ENCODE data around the gene DDX50. TPM values are rescaled to one million over a fixed set of nuclear protein-coding genes. Genes with fewer than 3 reads are reported as not detected.
A peak's percentile ranks its signal among the peaks of the same experiment; 100 is the strongest.
"Not testable (repeated sequence)": the region's sequence is repeated elsewhere in the genome, so short reads cannot be mapped to it uniquely, and the experiment has no call there.

Gene DDX50
- total and polyA plus RNA-seq, 4 donors: 14.5 to 32.7 (median 26.1) TPM

GRCh38 chr10:68861253-68861652, 39.9 kb upstream of the DDX50 start:
- Histone ChIP-seq H3K27ac (ENCODE audit: low read depth in 1 of 2, low read length in 1 of 2) (no peak overlapping the region), H3K4me1 (ENCODE audit: control insufficient read depth in 5 of 5, insufficient read depth in 5 of 5, low read length in 5 of 5) (no peaks in the 10 kb centered on the region), H3K4me3 (no peak overlapping the region), H3K9me3 (ENCODE audit: control insufficient read depth in 4 of 4, insufficient read depth in 3 of 4, low read length in 3 of 4) (peaks cover 0 to 4% (median 1%) of the 10 kb centered on the region in 4 donors), H3K9ac (ENCODE audit: insufficient read depth in 1 of 2, low read length in 2 of 2) (no peak overlapping the region), H3K27me3 (ENCODE audit: control insufficient read depth in 3 of 3, insufficient read depth in 3 of 3, low read length in 2 of 3) (no peaks in the 10 kb centered on the region), H3K36me3 (ENCODE audit: control insufficient read depth in 4 of 4, insufficient read depth in 4 of 4, low read length in 4 of 4) (no peaks in the 10 kb centered on the region)
- TF ChIP-seq CTCF (IDR thresholded peaks at IDR 0.05; ENCODE audit: control extremely low read depth, extremely low read depth): no peak
- DNase-seq (no peak), ATAC-seq (ENCODE audit: insufficient read depth, low FRiP score) (no peak)
- 97% methylated on average over 5 of the region's 5 CpGs for WGBS, 2 donors

DNA sequence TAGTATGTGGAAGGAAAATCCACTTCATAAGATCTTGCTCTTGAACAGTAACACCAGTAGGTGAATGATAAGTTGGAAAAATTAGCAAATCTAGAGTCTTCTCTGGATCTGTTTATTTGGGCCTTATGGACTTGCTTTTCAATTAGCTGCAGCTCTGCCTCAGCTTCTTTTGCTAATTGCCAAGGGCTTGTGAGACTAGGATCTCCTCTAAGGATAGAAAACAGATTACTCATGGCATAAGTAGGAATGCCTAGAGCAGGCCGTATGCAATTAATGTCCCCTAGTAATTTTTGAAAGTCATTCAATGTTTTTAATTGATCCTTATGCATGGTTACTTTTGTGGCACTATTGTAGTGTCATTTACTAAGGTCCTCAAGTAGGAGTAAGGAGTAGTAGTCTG, 36.5 kb upstream of the DDX50 start:
- Histone ChIP-seq H3K36me3 (ENCODE audit: control insufficient read depth in 4 of 4, insufficient read depth in 4 of 4, low read length in 4 of 4) (no peaks in the 10 kb centered on the region), H3K9me3 (ENCODE audit: control insufficient read depth in 4 of 4, insufficient read depth in 3 of 4, low read length in 3 of 4) (peaks cover 0 to 4% (median 1%) of the 10 kb centered on the region in 4 donors), H3K27ac (ENCODE audit: low read depth in 1 of 2, low read length in 1 of 2) (no peak overlapping the region), H3K4me3 (no peak overlapping the region), H3K9ac (ENCODE audit: insufficient read depth in 1 of 2, low read length in 2 of 2) (no peak overlapping the region), H3K27me3 (ENCODE audit: control insufficient read depth in 3 of 3, insufficient read depth in 3 of 3, low read length in 2 of 3) (no peaks in the 10 kb centered on the region), H3K4me1 (ENCODE audit: control insufficient read depth in 5 of 5, insufficient read depth in 5 of 5, low read length in 5 of 5) (peaks cover 0 to 3% (median 0%) of the 10 kb centered on the region in 5 donors)
- WGBS, 2 donors: 97% methylated on average over 1 of the region's 1 CpG
- no peak for TF ChIP-seq CTCF (IDR thresholded peaks at IDR 0.05; ENCODE audit: control extremely low read depth, extremely low read depth)
- no peak for ATAC-seq (ENCODE audit: insufficient read depth, low FRiP score)
- no peak for DNase-seq

DNA sequence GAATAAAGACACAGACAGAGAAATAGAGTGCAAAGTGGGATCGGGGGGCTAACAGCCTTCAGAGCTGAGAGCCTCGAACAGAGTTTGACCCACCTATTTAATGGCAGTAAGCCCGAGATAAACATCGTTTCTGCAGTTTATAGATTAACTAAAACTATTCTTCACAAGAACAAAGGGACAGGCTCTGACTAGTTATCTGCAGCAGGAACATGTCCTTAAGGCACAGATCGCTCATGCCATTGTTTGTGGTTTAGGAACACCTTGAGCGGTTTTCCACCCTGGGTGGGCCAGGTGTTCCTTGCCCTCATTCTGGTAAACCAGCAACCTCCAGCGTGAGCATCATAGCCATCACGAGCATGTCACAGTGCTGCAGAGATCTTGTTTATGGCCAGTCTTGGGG, 32.9 kb upstream of the DDX50 start:
- H3K4me3 ChIP-seq; ATAC-seq (ENCODE audit: insufficient read depth, low FRiP score); H3K36me3 ChIP-seq (ENCODE audit: control insufficient read depth in 4 of 4, insufficient read depth in 4 of 4, low read length in 4 of 4); H3K9ac ChIP-seq (ENCODE audit: insufficient read depth in 1 of 2, low read length in 2 of 2); H3K9me3 ChIP-seq (ENCODE audit: control insufficient read depth in 4 of 4, insufficient read depth in 3 of 4, low read length in 3 of 4); H3K27ac ChIP-seq (ENCODE audit: low read depth in 1 of 2, low read length in 1 of 2); DNase-seq; H3K27me3 ChIP-seq (ENCODE audit: control insufficient read depth in 3 of 3, insufficient read depth in 3 of 3, low read length in 2 of 3): not testable (repeated sequence)
- WGBS, 2 donors: 95 to 96% methylated on average over 8 of the region's 8 CpGs
- peaks cover 0 to 14% (median 0%) of the 10 kb centered on the region in 5 donors for H3K4me1 ChIP-seq (ENCODE audit: control insufficient read depth in 5 of 5, insufficient read depth in 5 of 5, low read length in 5 of 5)

DNA sequence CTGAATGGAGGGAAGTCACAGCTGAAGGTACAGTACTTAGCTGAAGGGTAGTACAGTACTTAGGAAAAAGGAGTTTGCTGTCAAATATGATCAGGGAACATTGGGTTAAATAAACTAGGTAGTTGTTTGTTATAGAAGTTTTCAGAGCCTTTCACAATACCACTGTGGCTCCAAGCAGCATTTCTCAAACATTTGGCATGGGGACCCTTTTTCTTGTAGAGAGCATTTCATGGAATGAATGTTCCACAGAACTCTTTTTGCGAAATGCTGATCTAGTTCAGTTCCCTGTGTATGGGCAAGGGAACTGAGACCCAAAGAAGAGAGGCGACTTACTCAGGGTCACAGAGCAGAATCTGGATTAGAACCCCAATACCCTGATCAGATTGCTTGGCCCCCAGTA, 31.5 kb upstream of the DDX50 start:
- WGBS, 2 donors: 72 to 94% methylated on average over 2 of the region's 2 CpGs
- no peak for TF ChIP-seq CTCF (IDR thresholded peaks at IDR 0.05; ENCODE audit: control extremely low read depth, extremely low read depth)
- Histone ChIP-seq H3K9ac (ENCODE audit: insufficient read depth in 1 of 2, low read length in 2 of 2) (no peak overlapping the region), H3K9me3 (ENCODE audit: control insufficient read depth in 4 of 4, insufficient read depth in 3 of 4, low read length in 3 of 4) (no peaks in the 10 kb centered on the region), H3K27me3 (ENCODE audit: control insufficient read depth in 3 of 3, insufficient read depth in 3 of 3, low read length in 2 of 3) (no peaks in the 10 kb centered on the region), H3K27ac (ENCODE audit: low read depth in 1 of 2, low read length in 1 of 2) (no peak overlapping the region), H3K4me1 (ENCODE audit: control insufficient read depth in 5 of 5, insufficient read depth in 5 of 5, low read length in 5 of 5) (peaks cover 0 to 14% (median 0%) of the 10 kb centered on the region in 5 donors), H3K36me3 (ENCODE audit: control insufficient read depth in 4 of 4, insufficient read depth in 4 of 4, low read length in 4 of 4) (no peaks in the 10 kb centered on the region), H3K4me3 (no peak overlapping the region)
- peak in 2 of 3 donors; percentile 21 to 57 for DNase-seq
- no peak for ATAC-seq (ENCODE audit: insufficient read depth, low FRiP score)
